Measurements from ENCODE around the gene BFSP1.

DNA sequence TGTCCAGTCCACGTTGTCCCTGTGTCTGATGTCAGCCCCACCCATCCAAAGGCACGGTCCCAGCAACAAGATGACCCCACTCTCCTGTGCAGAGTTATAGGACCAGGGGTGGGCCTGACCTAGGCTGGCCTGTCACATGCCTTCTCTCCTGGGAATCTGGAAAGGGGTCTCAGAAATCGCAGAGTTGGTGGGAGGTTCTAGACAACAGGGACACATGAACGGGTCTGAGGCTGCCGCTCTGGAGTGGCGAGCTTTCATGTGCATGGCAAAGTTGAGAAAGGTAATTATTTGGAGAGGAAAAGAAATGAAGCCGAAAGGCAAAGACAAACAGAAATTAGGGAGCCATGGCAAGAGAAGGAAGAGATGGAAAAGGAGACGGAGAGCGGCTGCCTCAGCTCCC, 29.5 kb downstream of the BFSP1 start:
- TF ChIP-seq, protein P1, sequence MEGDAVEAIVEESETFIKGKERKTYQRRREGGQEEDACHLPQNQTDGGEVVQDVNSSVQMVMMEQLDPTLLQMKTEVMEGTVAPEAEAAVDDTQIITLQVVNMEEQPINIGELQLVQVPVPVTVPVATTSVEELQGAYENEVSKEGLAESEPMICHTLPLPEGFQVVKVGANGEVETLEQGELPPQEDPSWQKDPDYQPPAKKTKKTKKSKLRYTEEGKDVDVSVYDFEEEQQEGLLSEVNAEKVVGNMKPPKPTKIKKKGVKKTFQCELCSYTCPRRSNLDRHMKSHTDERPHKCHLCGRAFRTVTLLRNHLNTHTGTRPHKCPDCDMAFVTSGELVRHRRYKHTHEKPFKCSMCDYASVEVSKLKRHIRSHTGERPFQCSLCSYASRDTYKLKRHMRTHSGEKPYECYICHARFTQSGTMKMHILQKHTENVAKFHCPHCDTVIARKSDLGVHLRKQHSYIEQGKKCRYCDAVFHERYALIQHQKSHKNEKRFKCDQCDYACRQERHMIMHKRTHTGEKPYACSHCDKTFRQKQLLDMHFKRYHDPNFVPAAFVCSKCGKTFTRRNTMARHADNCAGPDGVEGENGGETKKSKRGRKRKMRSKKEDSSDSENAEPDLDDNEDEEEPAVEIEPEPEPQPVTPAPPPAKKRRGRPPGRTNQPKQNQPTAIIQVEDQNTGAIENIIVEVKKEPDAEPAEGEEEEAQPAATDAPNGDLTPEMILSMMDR (conservative IDR thresholded peaks at IDR 0.05 in 1 of 2, IDR thresholded peaks at IDR 0.05 in 1 of 2; ENCODE audit: low read depth in 1 of 2, low read length in 2 of 2), result no peak
- no peak for TF ChIP-seq EZH2 (IDR thresholded peaks at IDR 0.05; ENCODE audit: low read length, missing control alignments)

Data from fibroblast of lung (primary cell).